ENCODE data around the gene DNAJC4. TPM values are rescaled to one million over a fixed set of nuclear protein-coding genes. Genes with fewer than 3 reads are reported as not detected.

DNAJC4 gene
- total and polyA plus RNA-seq, 9 of the 15 experiments (the other 6 are each of a cell fraction or from before 2014, with no cell fraction given): 4.0 to 32.6 (median 19.9) TPM

DNA sequence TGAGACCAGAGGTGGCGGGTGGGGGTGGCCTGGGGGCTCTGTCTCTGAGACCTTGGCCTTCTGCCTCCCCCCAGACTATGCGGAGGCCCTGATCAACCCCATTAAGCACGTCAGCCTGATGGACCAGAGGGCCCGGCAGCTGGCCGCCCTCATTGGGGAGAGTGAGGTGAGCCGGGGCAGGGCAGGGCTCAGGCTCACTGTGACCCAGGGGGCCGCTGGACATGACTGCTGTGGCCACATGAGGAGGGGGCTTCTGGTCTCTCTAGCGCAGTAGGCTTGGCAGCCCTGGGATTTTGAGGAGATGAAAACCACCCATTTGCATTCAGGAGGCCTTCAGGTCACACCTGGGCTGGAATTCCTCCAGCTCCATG lies 33.6 kb downstream of the DNAJC4 start:
- no peaks in the 10 kb centered on the region for H3K9me3 ChIP-seq (replicated peaks; ENCODE audit: control insufficient read depth, insufficient read depth, low read depth, low read length)
- peaks cover 14 to 51% of the 10 kb centered on the region in 2 experiments for H3K4me1 ChIP-seq (replicated peaks in 1 of 2; ENCODE audit: control insufficient read depth in 2 of 2, insufficient read depth in 2 of 2, low read length in 2 of 2)
- ATAC-seq (no peak), FAIRE-seq (no peak), DNase-seq (ENCODE audit: extremely low read depth in 1 of 4, low spot score in 3 of 4) (no peak)
- peaks cover 86% of the 10 kb centered on the region for H3K36me3 ChIP-seq (ENCODE audit: control insufficient read depth, insufficient read depth, low read length)
- intact Hi-C loops (cut with micrococcal nuclease): no loop called here
- peak overlapping the region in 1 of 2 experiments; percentile 18; a peak in 1 of 4 replicates for H3K9ac ChIP-seq (ENCODE audit: insufficient read depth in 1 of 2, low read depth in 2 of 2, low read length in 2 of 2)
- no peaks in the 10 kb centered on the region for H3K27me3 ChIP-seq (ENCODE audit: control insufficient read depth in 2 of 2, insufficient read depth in 2 of 2, low read length in 2 of 2)
- H3K4me2 ChIP-seq (ENCODE audit: insufficient read depth, low read length): no peak overlapping the region
- ChIA-PET POLR2A (interaction anchor here (0.6 to 2.4 kb wide), 6 partner anchors 8 to 59 kb away, joined by 3 to 7 read pairs (median 4); partner anchors contain the start of genes PLCB3 and PPP1R14B), CTCF (ENCODE audit: low intra/inter-chr PET ratio) (no interaction called here)
- peaks cover 10% of the 10 kb centered on the region; the same call in 2 of the 3 replicates for H3K79me2 ChIP-seq (ENCODE audit: control insufficient read depth, insufficient read depth, low read length)
- no TSS peak for BruUV-seq (replicated peaks)
- H3K4me3 ChIP-seq: no peak overlapping the region
- 0 out of 2 replicates have a peak, but pooled peaks cover 4% of the 10 kb centered on the region for H4K20me1 ChIP-seq (replicated peaks; ENCODE audit: control insufficient read depth, insufficient read depth, low read length)
- H3K27ac ChIP-seq (ENCODE audit: extremely low read depth, low read depth, low read length): no peak overlapping the region
- no peak overlapping the region for H2AFZ ChIP-seq (ENCODE audit: low read depth, low read length)
- WGBS (ENCODE audit: insufficient coverage, low coverage, missing lambda C conversion rate): 94% methylated on average over 7 of the region's 8 CpGs
- in situ Hi-C loops (cut with MboI): no loop called here
- H3K9me1 ChIP-seq (ENCODE audit: control insufficient read depth, insufficient read depth, low read length): peaks cover 3% of the 10 kb centered on the region
- no peak for TF ChIP-seq ZNF239 (CRISPR knock-in tag; IDR thresholded peaks at IDR 0.05)
- no peak for TF ChIP-seq CTCFL (IDR thresholded peaks at IDR 0.05; ENCODE audit: borderline replicate concordance, insufficient read depth, low read depth, low read length, poor library complexity, severe bottlenecking)
- TF ChIP-seq, protein P1, sequence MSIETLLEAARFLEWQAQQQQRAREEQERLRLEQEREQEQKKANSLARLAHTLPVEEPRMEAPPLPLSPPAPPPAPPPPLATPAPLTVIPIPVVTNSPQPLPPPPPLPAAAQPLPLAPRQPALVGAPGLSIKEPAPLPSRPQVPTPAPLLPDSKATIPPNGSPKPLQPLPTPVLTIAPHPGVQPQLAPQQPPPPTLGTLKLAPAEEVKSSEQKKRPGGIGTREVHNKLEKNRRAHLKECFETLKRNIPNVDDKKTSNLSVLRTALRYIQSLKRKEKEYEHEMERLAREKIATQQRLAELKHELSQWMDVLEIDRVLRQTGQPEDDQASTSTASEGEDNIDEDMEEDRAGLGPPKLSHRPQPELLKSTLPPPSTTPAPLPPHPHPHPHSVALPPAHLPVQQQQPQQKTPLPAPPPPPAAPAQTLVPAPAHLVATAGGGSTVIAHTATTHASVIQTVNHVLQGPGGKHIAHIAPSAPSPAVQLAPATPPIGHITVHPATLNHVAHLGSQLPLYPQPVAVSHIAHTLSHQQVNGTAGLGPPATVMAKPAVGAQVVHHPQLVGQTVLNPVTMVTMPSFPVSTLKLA (conservative IDR thresholded peaks at IDR 0.05): no peak
- TF ChIP-seq ZKSCAN3 (CRISPR knock-in tag; IDR thresholded peaks at IDR 0.05): no peak
- TF ChIP-seq TCF7 (IDR thresholded peaks at IDR 0.05; ENCODE audit: borderline replicate concordance): no peak
- TF ChIP-seq, protein P2, sequence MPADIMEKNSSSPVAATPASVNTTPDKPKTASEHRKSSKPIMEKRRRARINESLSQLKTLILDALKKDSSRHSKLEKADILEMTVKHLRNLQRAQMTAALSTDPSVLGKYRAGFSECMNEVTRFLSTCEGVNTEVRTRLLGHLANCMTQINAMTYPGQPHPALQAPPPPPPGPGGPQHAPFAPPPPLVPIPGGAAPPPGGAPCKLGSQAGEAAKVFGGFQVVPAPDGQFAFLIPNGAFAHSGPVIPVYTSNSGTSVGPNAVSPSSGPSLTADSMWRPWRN (IDR thresholded peaks at IDR 0.05; ENCODE audit: low read depth): no peak
- no peak for TF ChIP-seq ZNF740 (CRISPR knock-in tag; IDR thresholded peaks at IDR 0.05)
- no peak for TF ChIP-seq ZNF740 (tag; IDR thresholded peaks at IDR 0.05)
- TF ChIP-seq, protein P3, sequence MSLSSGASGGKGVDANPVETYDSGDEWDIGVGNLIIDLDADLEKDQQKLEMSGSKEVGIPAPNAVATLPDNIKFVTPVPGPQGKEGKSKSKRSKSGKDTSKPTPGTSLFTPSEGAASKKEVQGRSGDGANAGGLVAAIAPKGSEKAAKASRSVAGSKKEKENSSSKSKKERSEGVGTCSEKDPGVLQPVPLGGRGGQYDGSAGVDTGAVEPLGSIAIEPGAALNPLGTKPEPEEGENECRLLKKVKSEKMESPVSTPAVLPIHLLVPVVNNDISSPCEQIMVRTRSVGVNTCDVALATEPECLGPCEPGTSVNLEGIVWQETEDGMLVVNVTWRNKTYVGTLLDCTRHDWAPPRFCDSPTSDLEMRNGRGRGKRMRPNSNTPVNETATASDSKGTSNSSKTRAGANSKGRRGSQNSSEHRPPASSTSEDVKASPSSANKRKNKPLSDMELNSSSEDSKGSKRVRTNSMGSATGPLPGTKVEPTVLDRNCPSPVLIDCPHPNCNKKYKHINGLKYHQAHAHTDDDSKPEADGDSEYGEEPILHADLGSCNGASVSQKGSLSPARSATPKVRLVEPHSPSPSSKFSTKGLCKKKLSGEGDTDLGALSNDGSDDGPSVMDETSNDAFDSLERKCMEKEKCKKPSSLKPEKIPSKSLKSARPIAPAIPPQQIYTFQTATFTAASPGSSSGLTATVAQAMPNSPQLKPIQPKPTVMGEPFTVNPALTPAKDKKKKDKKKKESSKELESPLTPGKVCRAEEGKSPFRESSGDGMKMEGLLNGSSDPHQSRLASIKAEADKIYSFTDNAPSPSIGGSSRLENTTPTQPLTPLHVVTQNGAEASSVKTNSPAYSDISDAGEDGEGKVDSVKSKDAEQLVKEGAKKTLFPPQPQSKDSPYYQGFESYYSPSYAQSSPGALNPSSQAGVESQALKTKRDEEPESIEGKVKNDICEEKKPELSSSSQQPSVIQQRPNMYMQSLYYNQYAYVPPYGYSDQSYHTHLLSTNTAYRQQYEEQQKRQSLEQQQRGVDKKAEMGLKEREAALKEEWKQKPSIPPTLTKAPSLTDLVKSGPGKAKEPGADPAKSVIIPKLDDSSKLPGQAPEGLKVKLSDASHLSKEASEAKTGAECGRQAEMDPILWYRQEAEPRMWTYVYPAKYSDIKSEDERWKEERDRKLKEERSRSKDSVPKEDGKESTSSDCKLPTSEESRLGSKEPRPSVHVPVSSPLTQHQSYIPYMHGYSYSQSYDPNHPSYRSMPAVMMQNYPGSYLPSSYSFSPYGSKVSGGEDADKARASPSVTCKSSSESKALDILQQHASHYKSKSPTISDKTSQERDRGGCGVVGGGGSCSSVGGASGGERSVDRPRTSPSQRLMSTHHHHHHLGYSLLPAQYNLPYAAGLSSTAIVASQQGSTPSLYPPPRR (CRISPR knock-in tag; IDR thresholded peaks at IDR 0.05; ENCODE audit: borderline replicate concordance): no peak
